Measurements from ENCODE around the gene MAGOHB.
"Not testable (repeated sequence)": the region's sequence is repeated elsewhere in the genome, so short reads cannot be mapped to it uniquely, and the experiment has no call there.

MAGOHB gene

DNA sequence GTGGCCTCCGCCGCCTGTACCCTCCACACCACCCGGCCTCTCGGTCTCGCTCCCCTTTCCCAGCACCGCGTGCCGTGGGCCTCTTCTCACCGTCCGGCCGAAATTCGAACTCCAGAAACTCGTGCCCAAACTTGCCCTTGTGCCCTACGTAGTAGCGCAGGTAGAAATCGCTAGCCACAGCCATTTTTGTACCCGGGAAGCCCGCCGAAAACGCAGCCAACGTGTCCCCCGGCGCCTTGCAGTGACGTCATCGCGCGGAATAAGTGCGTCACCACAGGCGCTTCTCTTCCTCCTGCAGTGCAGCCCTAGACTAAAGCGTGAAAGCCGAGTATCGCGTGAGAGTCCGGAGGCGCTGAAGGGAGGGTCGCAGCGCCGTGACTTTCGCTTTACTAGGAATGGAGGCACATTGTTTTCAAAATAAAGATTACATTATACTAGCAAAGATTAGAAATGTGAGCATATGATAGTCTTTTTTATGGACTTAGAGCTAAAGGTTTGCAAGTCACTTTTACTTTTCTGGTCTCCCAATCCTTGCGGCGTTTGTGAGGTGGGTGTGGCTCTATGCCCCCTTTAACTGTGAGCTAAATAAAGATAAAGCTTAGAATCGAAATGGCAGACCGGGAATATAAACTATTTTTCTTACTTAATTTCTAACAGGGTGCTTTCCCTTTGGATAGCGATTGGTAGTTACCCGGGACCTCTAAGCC, at the start of gene MAGOHB:
TSS of gene MAGOHB (minus strand) at position 261 of the 707 bp plus-strand sequence. CDS start at position 184, 77 bp downstream.
- ATAC-seq: peak; percentile 96 to 97

DNA sequence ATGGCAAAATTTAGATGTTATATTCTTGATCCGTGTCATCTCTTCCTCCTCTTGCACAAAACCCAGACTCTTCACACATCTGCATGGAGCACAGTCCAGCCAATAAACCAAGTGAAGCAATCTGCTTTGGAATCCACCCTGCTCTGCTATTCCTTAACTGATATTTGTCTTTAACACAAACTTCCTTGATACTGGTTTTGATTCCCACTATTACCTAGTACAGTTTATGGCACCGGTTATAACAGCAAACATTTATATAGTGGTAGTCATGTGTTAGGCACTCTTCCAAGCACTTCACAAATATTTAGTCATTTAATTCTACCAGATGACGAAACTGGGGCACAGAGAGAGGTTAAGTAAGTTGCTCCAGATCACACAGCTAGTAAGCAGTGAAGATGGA, 47.9 kb upstream of the MAGOHB start:
- ATAC-seq: no peak

DNA sequence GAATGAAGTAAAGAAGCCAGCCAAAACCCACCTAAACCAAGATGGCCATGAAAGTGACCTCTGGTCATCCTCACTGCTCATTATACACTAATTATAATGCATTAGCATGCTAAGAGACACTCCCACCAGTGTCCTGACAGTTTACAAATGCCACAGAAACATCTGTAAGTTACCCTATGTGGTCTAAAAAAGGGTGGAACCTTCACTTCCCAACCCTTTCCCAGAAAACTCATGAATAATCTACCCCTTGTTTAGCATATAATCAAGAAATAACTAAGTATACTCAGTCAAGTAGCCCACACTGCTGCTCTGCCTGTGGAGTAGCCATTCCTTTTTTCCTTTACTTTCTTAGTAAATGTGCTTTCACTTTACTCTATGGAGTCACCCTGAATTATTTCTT, 40.6 kb upstream of the MAGOHB start:
- no peak for ATAC-seq

DNA sequence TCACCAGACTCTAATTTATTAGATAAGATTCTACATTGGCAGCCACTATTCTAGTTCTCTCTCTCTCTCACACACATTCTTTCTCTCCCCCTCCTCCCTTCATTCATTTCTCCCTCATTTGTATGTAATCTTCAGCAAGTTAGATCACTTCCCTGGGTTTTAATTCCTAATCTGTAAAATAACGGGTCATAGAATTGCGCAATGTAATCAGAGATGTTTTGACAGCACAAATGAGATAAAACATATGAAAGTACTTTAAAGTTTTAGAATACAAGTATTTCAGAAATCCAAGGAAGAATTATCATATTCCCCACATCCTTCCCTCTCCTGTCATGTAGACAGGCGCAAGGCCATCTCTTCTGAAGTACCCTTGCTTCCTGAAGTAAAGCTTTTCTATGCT, 38.8 kb upstream of the MAGOHB start:
- no peak for ATAC-seq

DNA sequence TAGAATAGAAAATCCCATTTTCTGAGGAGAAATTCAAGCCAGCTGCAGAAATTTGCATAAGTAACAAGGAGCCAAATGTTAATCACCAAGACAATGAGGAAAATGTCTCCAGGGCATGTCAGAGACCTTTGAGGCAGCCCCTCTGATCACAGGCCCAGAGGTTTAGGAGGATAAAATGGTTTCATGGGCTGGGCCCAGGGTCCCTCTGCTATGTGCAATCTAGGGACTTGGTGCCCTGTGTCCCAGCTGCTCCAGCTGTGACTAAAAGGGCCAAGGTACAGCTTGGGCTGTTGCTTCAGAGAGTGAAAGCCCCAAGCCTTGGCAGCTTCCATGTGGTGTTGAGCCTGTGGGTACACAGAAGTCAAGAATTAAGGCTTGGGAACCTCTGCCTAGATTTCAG, 33.2 kb upstream of the MAGOHB start:
- not testable (repeated sequence) for ATAC-seq

DNA sequence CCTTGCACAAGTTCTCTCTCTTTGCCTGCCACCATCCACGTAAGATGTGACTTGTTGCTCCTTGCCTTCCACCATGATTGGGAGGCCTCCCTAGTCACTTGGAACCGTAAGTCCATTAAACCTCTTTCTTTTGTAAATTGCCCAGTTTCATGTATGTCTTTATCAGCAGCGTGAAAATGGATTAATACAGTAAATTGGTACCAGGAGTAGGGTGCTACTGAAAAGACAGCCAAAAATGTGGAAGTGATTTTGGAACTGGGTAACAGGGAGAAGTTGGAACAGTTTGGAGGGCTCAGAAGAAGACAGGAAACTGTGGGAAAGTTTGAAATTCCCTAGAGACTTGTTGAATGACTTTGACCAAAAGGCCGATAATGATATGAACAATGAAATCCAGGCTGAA, 32.5 kb upstream of the MAGOHB start:
- ATAC-seq: no peak

DNA sequence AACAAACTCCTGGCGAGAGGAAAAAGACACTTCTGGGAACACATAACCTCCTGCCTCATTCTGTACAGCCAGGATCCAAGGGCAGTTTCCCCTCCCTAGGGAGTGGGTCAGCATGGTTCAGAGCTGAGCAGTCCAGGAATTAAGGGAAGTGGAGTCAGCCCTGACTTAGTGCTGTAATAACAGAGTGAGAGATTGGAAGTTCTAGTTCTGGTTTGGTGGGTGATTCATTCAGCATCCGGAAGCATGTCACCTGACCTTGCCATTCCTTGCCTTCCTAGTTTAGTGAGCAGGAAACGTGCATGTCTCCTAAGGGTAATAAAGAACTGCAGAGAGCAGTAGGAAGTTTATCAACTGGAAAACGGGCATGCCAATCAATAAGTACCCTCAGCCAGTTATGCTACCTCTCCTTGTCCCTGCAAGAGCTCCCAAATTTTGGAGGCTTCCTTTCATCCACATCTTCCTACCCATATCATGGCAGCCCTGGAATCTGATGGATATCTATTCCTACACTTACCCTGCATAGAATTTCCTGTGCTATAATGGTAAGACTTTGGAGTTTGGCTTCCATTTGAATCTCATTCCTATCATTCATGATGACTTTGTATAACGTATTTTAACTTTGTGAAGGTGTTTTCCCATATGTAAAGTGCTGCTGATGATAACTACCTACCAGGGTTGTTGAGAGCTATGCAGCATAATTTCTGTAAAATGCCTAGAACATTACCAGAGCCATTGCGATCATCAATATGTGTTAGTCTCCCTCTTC, 28.5 kb upstream of the MAGOHB start:
- ATAC-seq: no peak

DNA sequence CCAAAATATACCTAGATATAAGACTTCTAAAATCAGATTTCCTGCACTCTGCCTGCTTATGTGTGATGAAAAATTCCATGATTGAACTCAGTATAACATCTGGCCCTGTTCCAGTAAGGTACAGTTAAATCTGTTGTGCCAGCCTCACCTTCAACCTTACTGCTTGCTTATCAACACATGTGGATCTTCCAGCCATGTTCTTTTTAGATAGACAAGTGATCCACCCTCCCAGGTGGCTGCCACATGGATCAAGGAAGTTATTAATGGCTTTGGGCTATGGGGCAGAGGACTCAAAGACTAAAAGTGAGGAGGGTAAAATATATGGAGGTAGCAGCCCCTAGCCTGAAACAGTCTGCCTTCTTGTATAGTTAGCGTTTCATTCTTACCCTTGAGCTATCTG, 25.3 kb upstream of the MAGOHB start:
- no peak for ATAC-seq

DNA sequence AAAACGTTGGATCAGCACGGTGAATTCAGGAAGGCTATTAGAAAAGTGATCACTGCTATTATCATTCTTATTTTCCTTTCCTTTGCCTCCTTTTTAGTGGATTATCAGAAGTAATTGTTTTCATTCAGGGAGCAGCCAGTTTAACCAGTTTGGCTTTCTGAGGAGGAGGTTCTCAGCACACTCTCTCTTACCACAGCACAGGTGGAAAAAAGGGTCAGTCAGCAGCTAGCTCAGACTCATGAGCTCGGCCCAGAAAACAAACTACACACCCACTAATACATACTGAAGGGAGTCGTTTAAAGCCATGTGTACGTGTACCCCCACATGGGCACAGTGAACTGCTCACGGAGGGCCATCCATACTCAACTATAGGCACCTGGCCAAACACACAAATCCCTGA, 23.2 kb upstream of the MAGOHB start:
- no peak for ATAC-seq

DNA sequence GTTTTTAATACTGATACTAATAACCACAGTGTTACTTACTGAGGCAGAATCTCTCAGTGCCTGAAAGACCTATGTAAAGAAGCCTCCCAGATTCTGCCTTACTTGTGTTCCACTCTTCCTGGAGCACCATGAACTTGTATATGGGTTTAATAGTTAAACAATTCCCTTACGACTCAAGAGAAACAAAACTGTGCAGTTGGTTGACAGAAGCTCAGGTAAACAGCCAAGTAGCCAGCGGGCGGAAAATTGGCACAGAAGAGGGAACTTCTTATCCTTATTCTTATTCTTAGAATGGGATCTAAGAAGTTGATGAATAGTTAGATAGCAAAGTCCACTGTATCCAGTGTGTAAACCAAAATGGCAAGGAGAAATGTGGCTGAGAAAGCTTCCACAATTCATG, 22.7 kb upstream of the MAGOHB start:
- no peak for ATAC-seq

DNA sequence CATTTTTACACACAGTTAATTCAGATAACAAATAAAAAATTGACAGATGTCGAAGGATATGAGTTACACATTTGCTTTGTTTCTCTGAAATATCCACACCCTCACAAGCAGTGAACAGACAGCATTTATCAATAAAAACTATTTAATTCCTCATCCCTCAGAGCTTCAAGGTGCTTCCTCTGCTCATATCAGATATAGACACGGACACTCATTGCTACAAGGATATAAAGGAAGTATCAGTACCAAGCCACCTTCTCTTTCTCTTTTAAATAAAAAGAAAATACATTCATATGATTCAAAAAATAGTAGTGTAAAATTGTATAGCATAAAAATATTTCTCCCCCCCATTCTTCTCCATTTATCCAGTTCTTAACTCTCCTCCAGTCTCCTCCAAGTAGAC, 21.9 kb upstream of the MAGOHB start:
- no peak for ATAC-seq

DNA sequence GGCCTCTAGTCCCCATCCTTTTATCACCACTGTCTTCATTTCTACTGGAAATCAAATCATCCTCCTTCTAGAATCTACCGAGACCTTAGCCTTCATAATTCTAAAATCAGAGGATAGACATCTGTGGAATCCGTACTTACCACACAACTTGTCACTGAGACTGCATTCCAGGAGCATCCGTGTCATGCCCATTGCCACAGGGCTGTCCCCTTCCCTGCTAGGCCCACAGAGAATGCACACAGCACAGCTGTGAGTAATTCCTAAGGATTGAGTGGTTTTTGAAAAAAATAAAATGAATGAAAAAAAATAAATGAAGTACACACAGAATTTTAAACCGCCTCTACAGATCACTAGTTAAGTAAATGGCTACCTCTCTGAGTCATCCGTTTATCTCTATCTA, 21.0 kb upstream of the MAGOHB start:
- ATAC-seq: no peak

DNA sequence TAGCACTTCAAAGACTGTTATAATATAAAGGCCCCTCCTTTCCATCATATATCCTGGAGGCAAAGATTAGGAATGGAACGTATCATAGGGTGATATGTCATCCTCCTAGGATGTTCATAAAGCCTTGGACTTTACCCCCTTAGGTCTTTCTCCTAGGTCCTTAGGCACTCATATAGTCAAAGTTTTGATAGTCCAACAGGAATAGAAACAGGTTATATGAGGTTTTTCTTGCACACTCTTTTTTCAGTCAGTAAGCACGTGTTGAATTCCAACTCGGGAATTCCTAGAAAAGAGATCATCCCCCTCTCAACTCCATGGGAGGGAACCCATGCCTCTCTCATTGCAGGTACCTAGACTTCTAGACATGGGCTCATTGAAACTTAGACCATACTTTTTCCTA, 20.1 kb upstream of the MAGOHB start:
- no peak for ATAC-seq

DNA sequence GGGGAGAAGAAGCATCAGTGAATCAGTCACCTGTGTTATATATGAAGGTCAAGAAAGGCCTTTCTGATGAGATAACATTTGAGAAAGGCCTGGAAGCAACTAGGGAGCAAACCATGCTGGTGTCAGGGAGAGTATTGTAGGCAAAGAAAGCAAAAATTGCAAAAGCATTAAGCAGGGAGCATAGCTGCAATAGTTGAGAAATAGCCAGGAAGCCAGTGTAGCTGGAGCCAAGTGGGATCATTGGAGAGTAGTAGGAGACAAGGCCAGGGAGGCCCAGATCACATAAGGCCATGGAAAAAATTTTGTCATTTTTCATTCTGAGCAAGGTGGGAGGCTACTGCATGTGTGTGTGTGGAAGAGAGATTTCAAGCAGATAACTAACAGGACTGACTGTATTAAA, 18.8 kb upstream of the MAGOHB start:
- ATAC-seq: no peak

DNA sequence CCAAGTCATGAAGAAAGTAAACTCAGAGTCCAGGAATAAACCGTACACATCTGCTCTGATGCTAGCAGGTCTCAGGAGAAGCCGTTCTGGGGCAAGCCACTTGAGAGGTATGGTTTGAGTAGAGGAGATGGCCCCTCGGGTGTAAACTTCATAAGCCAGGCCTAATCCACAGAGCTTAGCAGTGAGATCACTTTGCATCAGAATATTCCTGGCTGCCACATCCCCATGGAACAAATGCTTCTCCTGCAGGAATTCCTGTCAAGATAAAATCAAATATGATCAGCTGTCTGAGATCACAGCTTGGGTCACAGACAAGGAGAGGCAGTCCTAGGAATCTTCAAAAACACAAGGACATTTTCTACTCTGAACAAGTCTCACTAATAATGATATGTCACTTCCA, 11.2 kb upstream of the MAGOHB start:
- ATAC-seq: no peak

DNA sequence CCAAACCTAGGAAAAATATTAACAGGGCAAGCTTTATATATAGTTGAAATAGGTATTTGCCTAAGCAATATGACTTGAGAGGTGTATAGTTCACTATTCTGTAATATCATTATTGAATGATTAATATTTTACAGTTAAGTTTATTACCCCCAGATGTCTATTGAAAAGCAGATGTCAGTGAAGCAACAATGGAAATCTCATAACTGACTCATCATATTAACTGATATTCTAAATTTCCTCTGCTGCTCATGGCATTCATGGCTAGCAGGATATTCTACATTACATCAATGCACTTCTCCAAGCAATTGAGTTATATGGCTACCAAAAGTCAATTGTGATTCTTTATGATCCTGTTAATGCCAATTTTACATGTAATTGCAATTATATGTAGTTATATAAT, 9.7 kb upstream of the MAGOHB start:
- no peak for ATAC-seq

DNA sequence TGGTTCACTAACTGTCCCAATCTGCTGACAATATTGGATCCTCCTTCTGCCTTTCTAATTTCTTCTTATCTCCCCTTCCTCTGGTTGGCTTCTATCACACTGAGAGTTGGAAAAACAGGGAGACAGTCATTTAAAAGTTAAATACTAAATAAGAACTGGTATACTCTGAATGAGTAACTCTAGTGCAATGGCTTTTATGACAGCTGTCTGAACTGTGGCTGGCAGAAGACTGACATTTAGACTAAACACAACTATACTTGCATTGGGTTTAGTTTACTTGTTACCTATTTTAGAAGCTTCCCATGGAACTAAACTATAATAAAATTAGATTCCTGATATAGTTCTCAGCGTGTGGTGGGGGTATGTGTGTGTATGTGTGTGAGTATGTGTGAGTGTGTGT, 7.9 kb upstream of the MAGOHB start:
- ATAC-seq: no peak

DNA sequence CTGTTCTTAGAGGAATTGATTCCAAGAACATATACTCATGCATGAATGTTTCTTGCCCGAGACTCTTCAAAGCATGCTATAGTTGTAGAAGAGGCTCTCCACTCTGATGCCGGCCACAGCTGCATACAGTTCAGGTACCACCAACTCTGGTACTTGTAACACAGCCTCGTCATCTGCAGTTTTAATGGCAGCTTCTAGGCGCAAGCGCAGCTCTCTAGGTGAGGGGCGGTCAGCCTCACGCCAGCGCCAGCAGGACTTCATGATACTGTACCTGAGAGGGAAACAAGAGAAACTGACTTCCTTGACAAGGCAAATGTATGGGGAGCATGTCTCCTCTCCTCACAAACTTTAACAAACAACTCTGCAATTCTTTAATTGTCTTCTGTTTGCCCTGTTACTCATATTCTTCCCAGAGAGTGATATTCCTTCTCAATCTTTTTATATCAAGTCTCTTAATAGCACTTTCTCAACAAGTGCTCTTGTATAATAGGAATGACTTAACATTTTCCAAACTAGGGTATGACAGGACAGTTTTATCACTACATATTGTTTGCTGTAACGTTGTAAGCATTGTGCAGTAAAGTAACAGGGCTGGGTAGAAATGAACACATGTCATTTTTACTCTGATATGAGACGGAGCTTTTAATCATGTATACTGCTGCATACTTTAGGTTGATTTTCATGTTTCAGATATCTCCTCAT, 6.8 kb upstream of the MAGOHB start:
- no peak for ATAC-seq

DNA sequence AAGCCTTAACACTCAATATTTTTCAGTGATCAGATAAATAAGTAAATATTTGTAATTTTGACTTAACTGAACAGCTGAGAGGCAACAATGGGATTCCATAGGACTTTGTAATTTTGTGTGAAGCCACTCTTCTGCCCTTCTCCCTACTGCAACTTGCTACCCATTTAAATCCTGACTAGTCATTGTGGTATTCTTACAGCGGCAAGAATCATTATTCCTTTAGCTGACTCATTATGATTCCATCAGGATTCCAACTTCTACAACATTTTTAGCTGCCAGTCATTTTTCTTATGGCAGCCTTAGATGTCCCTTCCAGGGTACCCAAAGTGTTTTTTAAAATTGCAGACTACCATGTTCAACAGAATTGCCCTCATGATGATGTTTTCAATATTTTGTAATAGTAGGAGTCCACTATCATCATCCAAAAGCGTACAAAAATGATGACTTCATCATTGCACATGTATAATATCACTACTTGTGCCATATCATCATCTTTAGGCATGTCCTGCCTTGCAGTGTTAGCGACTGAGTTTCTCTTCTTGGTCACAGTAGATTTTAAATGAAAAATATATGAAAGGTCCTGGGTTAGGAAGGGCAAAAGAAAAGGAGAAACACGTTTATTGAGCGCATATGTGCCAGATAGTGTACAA, 5.1 kb upstream of the MAGOHB start:
- ATAC-seq: no peak

DNA sequence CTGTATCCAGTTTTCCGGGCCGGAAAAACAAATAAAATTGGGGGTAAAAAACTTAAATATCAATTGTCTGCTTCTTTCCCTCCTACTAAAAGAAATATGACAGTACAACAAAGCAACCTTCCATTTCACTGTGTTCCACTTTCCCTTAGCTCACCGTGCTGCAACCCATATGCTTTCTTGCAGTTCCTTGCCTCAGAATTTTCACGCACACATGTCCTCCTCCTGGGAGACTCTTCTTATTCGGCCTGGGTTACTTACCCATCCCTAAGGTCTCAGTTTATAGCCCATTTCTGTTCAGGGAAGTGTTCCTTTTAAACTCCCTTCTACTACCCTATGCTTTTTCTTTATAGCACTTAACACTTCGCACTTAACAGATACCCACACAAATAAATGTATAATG, 4.5 kb upstream of the MAGOHB start:
- no peak for ATAC-seq

DNA sequence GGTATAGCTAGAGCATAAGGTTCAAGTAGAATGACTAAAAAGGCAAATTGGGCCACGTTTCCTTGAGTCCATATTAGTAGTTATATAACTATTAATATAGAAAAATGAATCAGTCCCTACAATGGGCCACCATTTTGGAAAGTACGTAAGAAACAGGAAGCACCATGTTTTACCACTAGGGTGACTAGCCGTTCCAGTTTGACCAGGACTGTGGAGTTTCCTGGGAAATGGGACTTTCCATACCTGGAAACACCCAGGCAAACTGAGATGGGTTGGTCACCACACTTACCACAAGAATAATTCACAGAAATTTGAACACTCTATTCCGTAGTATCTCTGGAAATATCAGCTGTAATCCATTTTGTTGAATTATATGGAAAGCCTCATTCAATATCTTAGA, 2.1 kb upstream of the MAGOHB start:
- ATAC-seq: no peak

DNA sequence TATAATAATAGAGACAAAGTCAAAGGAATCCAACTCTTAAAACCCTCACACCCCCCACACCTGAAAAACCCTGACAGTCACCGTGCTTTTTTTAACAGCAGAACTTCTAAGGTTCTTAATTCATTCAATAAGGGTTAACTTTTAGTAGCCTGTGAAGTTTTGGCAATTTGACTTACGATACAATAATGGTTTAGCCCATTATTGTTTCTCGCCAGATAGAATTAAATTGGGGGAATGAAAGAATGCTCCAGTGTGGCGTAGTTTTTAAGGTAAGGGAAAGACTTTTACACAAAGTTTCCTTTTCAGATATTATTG, 604 bp upstream of the MAGOHB start:
- no peak for ATAC-seq

DNA sequence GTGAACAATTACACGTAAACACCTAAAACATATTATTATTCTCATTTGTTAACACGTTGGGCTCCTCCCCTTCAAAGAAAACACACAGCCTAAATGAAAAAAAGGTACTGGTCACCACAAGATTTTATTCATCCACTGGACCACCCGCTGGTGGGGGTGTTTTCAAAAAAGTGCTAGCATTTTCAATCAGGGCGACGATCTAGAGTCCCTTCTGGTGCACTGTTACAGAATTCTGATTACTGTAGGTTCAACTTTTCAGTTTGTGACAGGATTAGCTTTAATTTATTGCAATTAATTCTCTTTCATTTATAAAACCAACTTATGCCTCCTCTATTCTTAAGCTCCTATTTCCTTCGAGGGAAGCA, 443 bp downstream of the MAGOHB start:
- ATAC-seq: no peak

DNA sequence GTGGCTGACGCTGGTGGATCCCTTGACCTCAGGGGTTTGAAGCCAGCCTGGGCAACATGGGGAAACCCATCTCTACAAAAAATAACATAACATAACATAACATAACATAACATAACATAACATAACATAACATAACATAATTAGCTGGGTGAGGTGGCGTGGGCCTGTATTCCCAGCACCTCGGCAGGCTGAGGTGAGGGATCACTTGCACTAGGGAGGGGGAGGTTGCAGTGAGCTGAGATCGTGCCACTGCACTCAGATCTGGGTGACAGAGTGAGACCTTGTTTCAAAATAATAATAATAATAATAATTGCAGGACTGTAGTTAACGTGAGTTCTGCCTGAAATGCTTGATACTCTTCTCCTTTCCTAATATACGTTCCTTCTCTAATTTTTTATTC, 1.3 kb downstream of the MAGOHB start:
- ATAC-seq: no peak

Data from activated CD4-positive, CD25-positive, alpha-beta regulatory T cell treated with anti-CD3 and anti-CD28 coated beads, Interleukin-2, amount 50 U/mL, for 24 hours (primary cell).